Heart left ventricle (tissue), 13 donors: ENCODE results near the gene DOCK1.

Experiments used
- CTCF ChIP-seq, 12 donors: fragments of 200-600 bp; sonication (generic) in 4 of 12; IDR thresholded peaks; one replicate each; pipeline versions ENCODE4 v1.5.0 to v1.8.0; 2018 to 2022; ENCODE audit warnings: antibody characterized with exemption in 12 of 12, mild to moderate bottlenecking in 5 of 12
- POLR2A ChIP-seq, 2 donors: fragments of 450-650 bp; IDR thresholded peaks; one replicate each; pipeline ENCODE4 v1.6.1; 2017; ENCODE audit warnings: antibody characterized with exemption in 2 of 2, mild to moderate bottlenecking in 2 of 2, moderate library complexity in 2 of 2
- donor health status: ischemic (EF 13 %, LVEDD 7.1; RV severe dilation, severe dysfunction).
- donor health status: DM: no; HTN: yes; CAD: no.
- donor health status: DM: no; HTN: no; CAD: no.
- donor health status: ischemic (EF 25% LVEDD 6.9; RV normal size, moderate dysfunction).
- donor health status: ischemic (EF 25% LVEDD 5.7; RV mildly dilated, moderate dysfunction).
- donor health status: ischemic (EF 35%, LVEDD 5.7; RV mildly dilated, moderate dysfunction).
- donor health status: nonischemic (EF 11% LVEDD 7.7; RV severe dilation, severe dysfunction).
- donor health status: DM: yes; HTN: yes; CAD: no.
- donor health status: PGD.
- donor health status: ischemic (EF 29% LVEDD 5.4; RV normal size, mild dysfunction).
- donor health status: nonischemic (EF 23%, LVEDD 6.1; RV moderate dilation, normal function).

- TF ChIP-seq POLR2A (IDR thresholded peaks at IDR 0.05) (no peak), CTCF (IDR thresholded peaks at IDR 0.05) (no peak)
Measured at GRCh38 chr10:127151541-127151940, 246.3 kb downstream of the DOCK1 start.
